ENCODE data around the gene DAB2. TPM values are rescaled to one million over a fixed set of nuclear protein-coding genes. Genes with fewer than 3 reads are reported as not detected.

Gene DAB2
- polyA plus RNA-seq, 1 experiment = 168 TPM

GRCh38 chr5:39379693-39380092 is 45.1 kb downstream of the DAB2 start:
- ChIA-PET CTCF (interaction anchor here (0.9 to 6.6 kb wide), 2 partner anchors 163 to 168 kb away, joined by 3 to 64 read pairs; no protein-coding TSS in a partner anchor), POLR2A (interaction anchor here (0.9 kb wide), 1 partner anchor 41 kb away, joined by 18 read pairs; no protein-coding TSS in a partner anchor)
- no peak for TF ChIP-seq CTCF (IDR thresholded peaks at IDR 0.05; ENCODE audit: insufficient read depth, low read depth, low read length)
- Histone ChIP-seq H3K36me3 (ENCODE audit: control insufficient read depth, insufficient read depth, low read length) (peaks cover 32% of the 10 kb centered on the region), H3K4me3 (ENCODE audit: low read depth, low read length) (no peak overlapping the region), H3K27me3 (ENCODE audit: control insufficient read depth, insufficient read depth, low read length) (no peaks in the 10 kb centered on the region)
- DNase-seq (ENCODE audit: low read depth) = no peak

- peaks cover 31% of the 10 kb centered on the region for H3K36me3 ChIP-seq (ENCODE audit: control insufficient read depth, insufficient read depth, low read length)
Observed at GRCh38 chr5:39377613-39378012, 47.2 kb downstream of the DAB2 start.

GRCh38 chr5:39376293-39376714 is 48.5 kb downstream of the DAB2 start:
- Histone ChIP-seq H3K4me3 (ENCODE audit: low read depth, low read length) (no peak overlapping the region), H3K27me3 (ENCODE audit: control insufficient read depth, insufficient read depth, low read length) (no peaks in the 10 kb centered on the region), H3K36me3 (ENCODE audit: control insufficient read depth, insufficient read depth, low read length) (peaks cover 25% of the 10 kb centered on the region)
- peak; percentile 66 for TF ChIP-seq CTCF (IDR thresholded peaks at IDR 0.05; ENCODE audit: insufficient read depth, low read depth, low read length)
- POLR2A ChIA-PET = interaction anchor here (1.0 kb wide), 1 partner anchor 9 kb away, joined by 4 read pairs; no protein-coding TSS in a partner anchor
- DNase-seq (ENCODE audit: low read depth) = no peak
- CTCF ChIA-PET = interaction anchor here (0.6 to 6.6 kb wide), 26 partner anchors 9 to 1432 kb away, joined by 3 to 64 read pairs (median 4); partner anchors contain the start of gene DAB2

More at GRCh38 chr5:39377613-39378012, 47.2 kb downstream of the DAB2 start:
- no peak for DNase-seq (ENCODE audit: low read depth)
- no peak overlapping the region for H3K4me3 ChIP-seq (ENCODE audit: low read depth, low read length)
- H3K27me3 ChIP-seq (ENCODE audit: control insufficient read depth, insufficient read depth, low read length) = no peaks in the 10 kb centered on the region
- no peak for TF ChIP-seq CTCF (IDR thresholded peaks at IDR 0.05; ENCODE audit: insufficient read depth, low read depth, low read length)
- CTCF ChIA-PET = interaction anchor here (0.9 to 6.6 kb wide), 7 partner anchors 9 to 196 kb away, joined by 3 to 64 read pairs (median 12); no protein-coding TSS in a partner anchor
- POLR2A ChIA-PET = no interaction called here

- no peak for DNase-seq (ENCODE audit: low read depth)
- ChIA-PET CTCF (interaction anchor here (0.6 to 3.0 kb wide), 2 partner anchors 174 to 1074 kb away, joined by 6 to 23 read pairs; no protein-coding TSS in a partner anchor), POLR2A (no interaction called here)
- Histone ChIP-seq H3K36me3 (ENCODE audit: control insufficient read depth, insufficient read depth, low read length) (peaks cover 21% of the 10 kb centered on the region), H3K4me3 (ENCODE audit: low read depth, low read length) (no peak overlapping the region), H3K27me3 (ENCODE audit: control insufficient read depth, insufficient read depth, low read length) (no peaks in the 10 kb centered on the region)
- no peak for TF ChIP-seq CTCF (IDR thresholded peaks at IDR 0.05; ENCODE audit: insufficient read depth, low read depth, low read length)
Observed at GRCh38 chr5:39373791-39374190, 51.0 kb downstream of the DAB2 start.

GRCh38 chr5:39371367-39371635 is 53.5 kb downstream of the DAB2 start:
- no peak overlapping the region for H3K4me3 ChIP-seq (ENCODE audit: low read depth, low read length)
- peaks cover 15% of the 10 kb centered on the region for H3K36me3 ChIP-seq (ENCODE audit: control insufficient read depth, insufficient read depth, low read length)
- no peak for TF ChIP-seq CTCF (IDR thresholded peaks at IDR 0.05; ENCODE audit: insufficient read depth, low read depth, low read length)
- H3K27me3 ChIP-seq (ENCODE audit: control insufficient read depth, insufficient read depth, low read length) = no peaks in the 10 kb centered on the region
- ChIA-PET POLR2A (no interaction called here), CTCF (interaction anchor here (0.9 to 3.0 kb wide), 4 partner anchors 154 to 1162 kb away, joined by 3 to 23 read pairs (median 4); no protein-coding TSS in a partner anchor)
- no peak for DNase-seq (ENCODE audit: low read depth)
